GM23248 (cell line): ENCODE results near the gene DNM1.

Experiments
- EZH2 ChIP-seq: fragments of 200-600 bp; sonication (generic); IDR thresholded peaks from 2 replicates; pipeline ENCODE4 v1.6.1; 2018; ENCODE audit warnings: antibody characterized with exemption, mild to moderate bottlenecking; ENCODE audit not compliant: insufficient read depth, poor library complexity, severe bottlenecking
- EZH2phosphoT487 ChIP-seq: fragments of 200-600 bp; sonication (generic); IDR thresholded peaks from 2 replicates; pipeline ENCODE4 v1.6.1; 2018; ENCODE audit warnings: antibody characterized with exemption, moderate library complexity, mild to moderate bottlenecking, low read depth; ENCODE audit not compliant: insufficient read depth

DNA sequence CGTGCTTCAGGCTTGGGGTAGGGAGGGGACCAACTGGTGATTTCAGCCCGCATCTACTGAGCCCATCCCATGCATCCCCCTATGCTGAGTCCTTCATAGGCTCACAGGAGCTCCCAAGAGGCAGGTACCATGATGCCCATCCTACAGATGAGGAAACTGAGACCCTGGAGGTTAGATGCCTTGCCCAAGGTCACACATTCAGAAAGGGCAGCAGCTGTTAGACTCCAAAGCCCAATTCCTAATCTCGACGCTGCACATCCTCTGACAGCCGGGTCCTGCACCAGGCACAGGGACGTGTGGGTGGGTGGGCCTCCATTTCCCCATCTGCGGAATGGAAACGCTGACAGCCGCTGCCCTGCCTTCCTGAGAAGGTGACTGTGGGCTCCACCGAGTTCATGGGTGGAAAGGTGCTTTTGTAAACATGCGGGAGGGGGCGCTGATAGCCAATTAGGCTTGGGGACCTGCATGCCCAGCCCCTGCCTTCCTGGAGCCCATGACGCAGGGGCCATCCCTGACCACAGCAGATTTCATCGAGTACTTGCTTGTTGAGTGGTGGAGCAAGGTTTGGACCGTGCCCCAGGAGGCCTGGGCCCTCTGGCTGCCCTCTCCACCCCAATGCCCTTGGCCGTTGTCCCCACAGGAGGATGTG, 2.2 kb downstream of the DNM1 start:
- TF ChIP-seq EZH2 (no peak), EZH2phosphoT487 (no peak)
